Measurements from ENCODE around the gene STX17.

DNA sequence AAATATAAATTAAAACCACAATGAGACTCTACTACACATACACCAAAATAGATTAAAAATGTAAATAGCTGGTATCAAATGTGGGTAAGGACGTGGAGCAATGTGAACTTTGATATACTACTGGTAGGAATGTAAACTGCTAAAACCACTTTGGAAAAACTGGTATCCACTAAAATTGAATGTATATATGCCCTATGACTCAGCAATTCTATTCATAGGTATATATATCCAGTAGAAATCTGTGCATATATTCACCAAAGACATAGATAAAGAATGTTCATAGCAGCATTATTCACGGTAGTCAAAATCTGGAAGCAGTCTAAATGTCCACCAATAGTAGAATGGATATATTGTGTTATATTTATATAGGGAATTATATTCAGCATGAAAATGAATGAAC, 107.1 kb downstream of the STX17 start:
- TF ChIP-seq GATA2 (IDR thresholded peaks at IDR 0.05; ENCODE audit: low read depth, low read length): no peak
- TF ChIP-seq GATA3 (IDR thresholded peaks at IDR 0.05; ENCODE audit: low read depth, low read length): no peak
